H1 (cell line): ENCODE measurements around the gene ZFP2. TPM values are rescaled to one million over a fixed set of nuclear protein-coding genes. Genes with fewer than 3 reads are reported as not detected.

Source experiments
- CTCF ChIA-PET: fragments of 300-600 bp; sonication (Branson Sonifier 250); formaldehyde crosslinking; loops from one replicate; lab custom pipeline; 2021; ENCODE audit not compliant: partially characterized antibody; lab: Charles Lee
- POLR2A ChIA-PET: fragments of 300-600 bp; sonication (Branson Sonifier 250); formaldehyde crosslinking; loops from one replicate; lab custom pipeline; 2021; ENCODE audit warnings: inconsistent platforms; ENCODE audit not compliant: partially characterized antibody; lab: Charles Lee
- DNase-seq, 2 experiments: peaks; one replicate each; pipeline versions ENCODE4 v3.0.0 to v3.0.0-alpha.2; 2010 to 2022; ENCODE audit warnings: low spot score in 2 of 2, low read depth in 1 of 2, mixed read lengths in 1 of 2
- FAIRE-seq: peaks from 2 replicates; lab custom pipeline; 2011; peaks lifted over from hg19 to GRCh38; lab: Jason Lieb, UNC
- H2AFZ ChIP-seq: 2 replicates; pipeline ENCODE4 v1.8.1; 2012; ENCODE audit warnings: low read length, inconsistent platforms
- H2AK5ac ChIP-seq: 2 replicates; pipeline ENCODE4 v1.6.1; 2013; ENCODE audit warnings: low read depth, low read length
- H2BK120ac ChIP-seq: replicated peaks from 2 replicates; pipeline ENCODE3; 2013; ENCODE audit warnings: low read depth, low read length, inconsistent platforms
- H2BK12ac ChIP-seq: 2 replicates; pipeline ENCODE4 v1.6.1; 2013; ENCODE audit warnings: low read depth, low read length
- H2BK15ac ChIP-seq: 2 replicates; pipeline ENCODE4 v1.6.1; 2013; ENCODE audit warnings: low read length
- H2BK20ac ChIP-seq: 2 replicates; pipeline ENCODE4 v1.6.1; 2013; ENCODE audit warnings: low read length
- H2BK5ac ChIP-seq: 2 replicates; pipeline ENCODE4 v1.6.1; 2013; ENCODE audit warnings: low read depth, low read length
- H3K14ac ChIP-seq: 2 replicates; pipeline ENCODE4 v1.6.1; 2013; ENCODE audit warnings: inconsistent platforms; ENCODE audit not compliant: insufficient read length
- H3K18ac ChIP-seq: 2 replicates; pipeline ENCODE4 v1.6.1; 2013; ENCODE audit warnings: low read length; ENCODE audit errors: extremely low read depth
- H3K23ac ChIP-seq: 2 replicates; pipeline ENCODE4 v1.6.1; 2013; ENCODE audit warnings: inconsistent platforms; ENCODE audit not compliant: insufficient read length
- H3K23me2 ChIP-seq: 2 replicates; pipeline ENCODE4 v1.6.1; 2013; ENCODE audit warnings: low read depth, low read length
- H3K27ac ChIP-seq: 2 replicates; pipeline ENCODE4 v1.6.1; 2011; ENCODE audit warnings: low read depth, low read length, inconsistent platforms
- H3K27me3 ChIP-seq, 4 experiments: replicated peaks in 1 of 4; 1 replicate in 1 of 4; 2 replicates in 3 of 4; pipeline versions ENCODE4 v1.6.1 to v1.8.1; 2011 to 2013; ENCODE audit warnings: low read length in 3 of 4, mild to moderate bottlenecking in 3 of 4, inconsistent platforms in 2 of 4, mixed read lengths in 2 of 4, moderate library complexity in 1 of 4; ENCODE audit not compliant: control insufficient read depth in 3 of 4, insufficient read depth in 3 of 4; ENCODE audit errors: extremely low read depth in 1 of 4
- H3K36me3 ChIP-seq, 4 experiments: 2 replicates each; pipeline versions ENCODE4 v1.6.1 to v1.8.1; 2011 to 2013; ENCODE audit warnings: mild to moderate bottlenecking in 4 of 4, low read length in 3 of 4, moderate library complexity in 2 of 4, control low read depth in 1 of 4, inconsistent platforms in 1 of 4; ENCODE audit not compliant: insufficient read depth in 4 of 4, control insufficient read depth in 2 of 4
- H3K4ac ChIP-seq: replicated peaks from 2 replicates; pipeline ENCODE3; 2013; ENCODE audit warnings: low read length, low read depth, mixed read lengths, inconsistent platforms; ENCODE audit not compliant: insufficient read length
- H3K4me1 ChIP-seq, 4 experiments: replicated peaks in 1 of 4; 1 replicate in 1 of 4; 2 replicates in 3 of 4; pipeline versions ENCODE4 v1.6.1 to v1.8.1; 2011 to 2013; ENCODE audit warnings: low read length in 3 of 4, inconsistent platforms in 2 of 4, mixed read lengths in 1 of 4; ENCODE audit not compliant: insufficient read depth in 4 of 4, control insufficient read depth in 3 of 4
- H3K4me2 ChIP-seq, 2 experiments: 2 replicates each; pipeline versions ENCODE4 v1.6.1 to v1.8.1; 2011 to 2013; ENCODE audit warnings: low read depth in 2 of 2, low read length in 2 of 2, control low read depth in 1 of 2, inconsistent platforms in 1 of 2, mild to moderate bottlenecking in 1 of 2; ENCODE audit not compliant: insufficient read depth in 1 of 2
- H3K4me3 ChIP-seq, 4 experiments: fragments of 200-600, 300-600 bp in 1 of 4; sonication (generic), shearing (Covaris generic), sonication (Bioruptor Twin) in 1 of 4; 2 replicates each; pipeline versions ENCODE4 v1.5.1 to v1.8.1; 2011 to 2016; ENCODE audit warnings: low read length in 4 of 4, low read depth in 3 of 4, control low read depth in 2 of 4, inconsistent platforms in 2 of 4, mild to moderate bottlenecking in 2 of 4, mixed read lengths in 1 of 4, moderate library complexity in 1 of 4; ENCODE audit not compliant: insufficient read depth in 2 of 4; ENCODE audit errors: extremely low read depth in 1 of 4
- H3K56ac ChIP-seq: replicated peaks from 2 replicates; pipeline ENCODE3; 2013; ENCODE audit warnings: low read depth, mild to moderate bottlenecking, mixed read lengths, low read length, inconsistent platforms; ENCODE audit not compliant: insufficient read length
- H3K79me1 ChIP-seq: 2 replicates; pipeline ENCODE4 v1.6.1; 2013; ENCODE audit warnings: low read depth, low read length, control low read depth
- H3K79me2 ChIP-seq, 2 experiments: 2 replicates each; pipeline versions ENCODE4 v1.6.1 to v1.8.1; 2012 to 2013; ENCODE audit warnings: low read length in 2 of 2, mild to moderate bottlenecking in 2 of 2, inconsistent platforms in 1 of 2; ENCODE audit not compliant: insufficient read depth in 2 of 2, control insufficient read depth in 1 of 2
- H3K9ac ChIP-seq, 4 experiments: replicated peaks in 1 of 4; 1 replicate in 1 of 4; 2 replicates in 3 of 4; pipeline versions ENCODE4 v1.6.1 to v1.8.1; 2011 to 2013; ENCODE audit warnings: low read depth in 3 of 4, low read length in 3 of 4, control low read depth in 2 of 4, mild to moderate bottlenecking in 2 of 4, moderate library complexity in 2 of 4, inconsistent platforms in 1 of 4; ENCODE audit errors: extremely low read depth in 1 of 4
- H3K9me3 ChIP-seq, 2 experiments: 2 replicates each; pipeline versions ENCODE4 v1.6.1 to v1.8.1; 2012 to 2013; ENCODE audit warnings: mild to moderate bottlenecking in 2 of 2, moderate library complexity in 2 of 2, control low read depth in 1 of 2, inconsistent platforms in 1 of 2, low read depth in 1 of 2, low read length in 1 of 2, mixed read lengths in 1 of 2; ENCODE audit not compliant: insufficient read depth in 2 of 2
- H4K20me1 ChIP-seq, 2 experiments: replicated peaks in 1 of 2; 2 replicates each; pipeline versions ENCODE3 to v1.8.1; 2011 to 2013; ENCODE audit warnings: inconsistent platforms in 2 of 2, low read length in 2 of 2, mild to moderate bottlenecking in 1 of 2; ENCODE audit not compliant: insufficient read depth in 2 of 2, control insufficient read depth in 1 of 2
- H4K5ac ChIP-seq: 2 replicates; pipeline ENCODE4 v1.6.1; 2013; ENCODE audit warnings: low read length, low read depth, mixed read lengths, inconsistent platforms; ENCODE audit not compliant: insufficient read length
- H4K8ac ChIP-seq: 2 replicates; pipeline ENCODE4 v1.8.0; 2013; ENCODE audit warnings: mild to moderate bottlenecking, moderate library complexity, low read length, inconsistent platforms; ENCODE audit not compliant: insufficient read depth; ENCODE audit errors: extremely low read depth
- H4K91ac ChIP-seq: replicated peaks from 2 replicates; pipeline ENCODE3; 2013; ENCODE audit warnings: low read length, mixed read lengths, inconsistent platforms; ENCODE audit not compliant: insufficient read length
- BACH1 ChIP-seq: IDR thresholded peaks from 2 replicates; pipeline ENCODE4 v1.6.1; 2012; ENCODE audit warnings: low read length, improper control_type of control experiment
- MAFK ChIP-seq: IDR thresholded peaks from 2 replicates; pipeline ENCODE4 v1.6.1; 2012; ENCODE audit warnings: low read depth, mild to moderate bottlenecking, improper control_type of control experiment, low read length
- USF2 ChIP-seq: IDR thresholded peaks from 2 replicates; pipeline ENCODE4 v1.6.1; 2011; ENCODE audit warnings: low read length, improper control_type of control experiment
- WGBS, 2 experiments: shearing (Covaris generic) in 1 of 2; methylation state at CpG; one replicate each; pipeline versions ENCODE4 v1.1.6 to v1.1.7; 2013 to 2015; ENCODE audit warnings: low lambda C conversion rate in 2 of 2, mixed read lengths in 2 of 2, inconsistent platforms in 1 of 2, low coverage in 1 of 2, missing lambda C conversion rate in 1 of 2; ENCODE audit not compliant: insufficient replicate concordance in 2 of 2, insufficient coverage in 1 of 2, insufficient read length in 1 of 2; ENCODE audit errors: extremely low coverage in 1 of 2, missing lambda C conversion rate in 1 of 2; 5-methylcytosine and 5-hydroxymethylcytosine counted together
- polyA plus RNA-seq, 7 experiments: library from polyadenylated mRNA; depleted of rRNA in 3 of 7; stranded (reverse) in 5 of 7; unstranded in 2 of 7; fragments of >200 nt in 5 of 7; fragments of 200-250 nt in 2 of 7; gene quantifications; 1 replicate in 5 of 7; 2 replicates in 1 of 7; 4 replicates in 1 of 7; pipeline versions ENCODE4 v1.2.1 to v1.2.3, GENCODE V29; 2011 to 2013; ENCODE audit warnings: missing spikeins in 2 of 7, mixed read lengths in 2 of 7
- total RNA-seq: library from RNA; stranded (reverse); fragmentation: NEBNext Ultra II Directional; extraction: Animal tissue kit (Norgen Biotek cat#: 25700); gene quantifications from 2 replicates; pipeline ENCODE4 v1.2.1, GENCODE V29; 2021

Gene ZFP2
- total and polyA plus RNA-seq, 2 of the 8 experiments (the other 6 are each of a cell fraction or from before 2014, with no cell fraction given) = 0.20 to 0.78 TPM

GRCh38 chr5:178872302-178872701 is 23.4 kb upstream of the ZFP2 start:
- Histone ChIP-seq H4K5ac (no peak overlapping the region), H2AK5ac (no peak overlapping the region), H4K91ac (no peak overlapping the region), H2BK120ac (no peak overlapping the region), H2AFZ (no peak overlapping the region), H3K4ac (no peak overlapping the region), H3K23ac (no peak overlapping the region), H3K27ac (no peak overlapping the region), H3K56ac (no peak overlapping the region), H2BK20ac (no peak overlapping the region), H4K8ac (no peak overlapping the region), H2BK15ac (no peak overlapping the region), H3K18ac (no peak overlapping the region), H3K79me1 (no peaks in the 10 kb centered on the region), H3K23me2 (no peaks in the 10 kb centered on the region), H3K4me3 (no peak overlapping the region), H3K9ac (no peak overlapping the region), H3K14ac (no peak overlapping the region), H3K4me1 (no peaks in the 10 kb centered on the region), H2BK5ac (no peak overlapping the region), H3K36me3 (peaks cover 0 to 30% (median 11%) of the 10 kb centered on the region in 4 experiments; a peak in 5 of 8 replicates), H3K27me3 (no peaks in the 10 kb centered on the region), H3K4me2 (no peak overlapping the region), H2BK12ac (no peak overlapping the region), H4K20me1 (no peaks in the 10 kb centered on the region), H3K9me3 (peaks cover 11 to 21% of the 10 kb centered on the region in 2 experiments; a peak in 3 of 4 replicates), H3K79me2 (no peaks in the 10 kb centered on the region)
- ChIA-PET CTCF (no interaction called here), POLR2A (no interaction called here)
- TF ChIP-seq BACH1 (peak; percentile 80), USF2 (no peak), MAFK (peak; percentile 27; the same call in 1 of the 2 replicates)
- DNase-seq = no peak
- no peak for FAIRE-seq
- 95% methylated on average over 1 of the region's 1 CpG; no CpG with 5 or more reads in 1 of the 2 experiments for WGBS, 2 experiments
